Caco-2 (cell line): ENCODE measurements around the gene PAK5. TPM values are rescaled to one million over a fixed set of nuclear protein-coding genes. Genes with fewer than 3 reads are reported as not detected.
A peak's percentile ranks its signal among the peaks of the same experiment; 100 is the strongest.

ENCODE experiments used
- BruUV-seq: library from RNA; stranded (reverse); fragments of 400-500 nt; replicated peaks from 2 replicates; lab custom pipeline; 2021; lab: Mats Ljungman, UMichigan
- CTCF ChIA-PET: fragments of 300-600 bp; sonication (Branson Sonifier 250); formaldehyde crosslinking; loops from one replicate; lab custom pipeline; 2022; ENCODE audit warnings: antibody characterized with exemption; lab: Charles Lee
- POLR2A ChIA-PET: fragments of 300-600 bp; sonication (Branson Sonifier 250); formaldehyde crosslinking; loops from one replicate; lab custom pipeline; 2022; ENCODE audit warnings: antibody characterized with exemption; lab: Charles Lee
- DNase-seq, 2 experiments: peaks; one replicate each; pipeline versions ENCODE4 v3.0.0 to v3.0.0-alpha.2; 2020 to 2022
- H3K27me3 ChIP-seq: replicated peaks from 2 replicates; pipeline ENCODE4 v1.6.0; 2011; ENCODE audit warnings: low read length; ENCODE audit not compliant: control insufficient read depth, insufficient read depth
- H3K36me3 ChIP-seq: 2 replicates; pipeline ENCODE4 v1.5.1; 2011; ENCODE audit warnings: low read length; ENCODE audit not compliant: control insufficient read depth, insufficient read depth
- H3K4me1 ChIP-seq: fragments of 250-450 bp; sonication (Bioruptor Pico); 2 replicates; pipeline ENCODE4 v1.5.1; 2020; ENCODE audit warnings: mild to moderate bottlenecking
- H3K4me3 ChIP-seq: 2 replicates; pipeline ENCODE4 v1.5.1; 2011; ENCODE audit warnings: low read depth, mild to moderate bottlenecking, control low read depth, low read length
- H3K9me3 ChIP-seq: fragments of 250-450 bp; sonication (Bioruptor Pico); 2 replicates; pipeline ENCODE4 v1.5.1; 2020; ENCODE audit warnings: mild to moderate bottlenecking, moderate library complexity
- H3K27ac Mint-ChIP-seq: one replicate; pipeline ENCODE4 v1.8.0; 2022; ENCODE audit warnings: mixed read lengths; ENCODE audit not compliant: unreplicated experiment
- H3K27me3 Mint-ChIP-seq: one replicate; pipeline ENCODE4 v1.8.0; 2022; ENCODE audit warnings: mixed read lengths; ENCODE audit not compliant: insufficient read depth, unreplicated experiment
- H3K36me3 Mint-ChIP-seq: one replicate; pipeline ENCODE4 v1.8.0; 2022; ENCODE audit warnings: mild to moderate bottlenecking, mixed read lengths; ENCODE audit not compliant: insufficient read depth, unreplicated experiment
- H3K4me1 Mint-ChIP-seq: one replicate; pipeline ENCODE4 v1.8.0; 2022; ENCODE audit warnings: low read depth, mixed read lengths; ENCODE audit not compliant: unreplicated experiment
- H3K4me3 Mint-ChIP-seq: one replicate; pipeline ENCODE4 v1.8.0; 2022; ENCODE audit warnings: mild to moderate bottlenecking, moderate library complexity, mixed read lengths; ENCODE audit not compliant: unreplicated experiment
- H3K9me3 Mint-ChIP-seq: one replicate; pipeline ENCODE4 v1.8.0; 2022; ENCODE audit warnings: mixed read lengths; ENCODE audit not compliant: unreplicated experiment
- intact Hi-C: fragments of 100-400 bp; cut with micrococcal nuclease; formaldehyde crosslinking; loops from one replicate; pipeline ENCODE4 v1.10.0; 2022; ENCODE audit not compliant: unreplicated experiment
- total RNA-seq: library from RNA; stranded (reverse); gene quantifications from 2 replicates; pipeline ENCODE4 v1.2.3, GENCODE V29; 2022
- TF ChIP-seq, protein P1 (sequence below), 2 experiments: fragments of 200-600 bp in 1 of 2; IDR thresholded peaks; 1 replicate in 1 of 2; 2 replicates in 1 of 2; pipeline versions ENCODE4 v1.5.1 to v1.8.0; 2011 to 2022; ENCODE audit warnings: antibody characterized with exemption in 1 of 2, control low read depth in 1 of 2, inconsistent platforms in 1 of 2, low read depth in 1 of 2, low read length in 1 of 2, mild to moderate bottlenecking in 1 of 2, moderate library complexity in 1 of 2; ENCODE audit not compliant: insufficient read depth in 1 of 2, severe bottlenecking in 1 of 2, unreplicated experiment in 1 of 2

Gene PAK5
- total RNA-seq, 1 experiment from 2014 or later: not detected

DNA sequence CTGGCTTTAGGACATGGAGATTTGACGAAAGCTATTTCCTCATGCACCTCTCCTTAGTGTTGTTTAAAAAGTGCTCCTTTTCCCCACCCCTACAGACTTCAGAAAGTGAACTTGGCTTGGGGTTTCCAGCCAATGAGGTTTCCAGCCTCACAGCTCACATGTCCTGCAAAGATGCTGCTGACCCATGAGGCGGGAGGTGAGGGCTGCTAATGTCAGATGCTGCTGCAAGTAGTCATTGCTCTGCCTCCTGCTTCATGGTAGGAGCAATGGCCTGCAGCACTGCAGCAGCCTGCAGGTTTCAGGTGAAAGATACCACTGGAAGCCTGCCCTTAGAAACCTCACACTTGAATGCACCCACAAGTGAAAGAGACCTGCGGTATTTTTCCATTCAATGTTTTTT is 211.7 kb downstream of the PAK5 start:
- H3K4me3 ChIP-seq: no peak overlapping the region
- H3K27me3 ChIP-seq: no peaks in the 10 kb centered on the region; the same call in 1 of the 2 replicates
- Mint-ChIP-seq H3K4me1 (no peaks in the 10 kb centered on the region), H3K4me3 (no peak overlapping the region), H3K27me3 (peaks cover 14% of the 10 kb centered on the region), H3K36me3 (no peaks in the 10 kb centered on the region), H3K27ac (no peak overlapping the region), H3K9me3 (no peaks in the 10 kb centered on the region)
- H3K36me3 ChIP-seq: no peaks in the 10 kb centered on the region
- POLR2A ChIA-PET: no interaction called here
- CTCF ChIA-PET: no interaction called here
- no peaks in the 10 kb centered on the region for H3K4me1 ChIP-seq
- H3K9me3 ChIP-seq: no peaks in the 10 kb centered on the region
- BruUV-seq: no TSS peak
- no peak for DNase-seq
- intact Hi-C loops: no loop called here
- TF ChIP-seq, protein P1, sequence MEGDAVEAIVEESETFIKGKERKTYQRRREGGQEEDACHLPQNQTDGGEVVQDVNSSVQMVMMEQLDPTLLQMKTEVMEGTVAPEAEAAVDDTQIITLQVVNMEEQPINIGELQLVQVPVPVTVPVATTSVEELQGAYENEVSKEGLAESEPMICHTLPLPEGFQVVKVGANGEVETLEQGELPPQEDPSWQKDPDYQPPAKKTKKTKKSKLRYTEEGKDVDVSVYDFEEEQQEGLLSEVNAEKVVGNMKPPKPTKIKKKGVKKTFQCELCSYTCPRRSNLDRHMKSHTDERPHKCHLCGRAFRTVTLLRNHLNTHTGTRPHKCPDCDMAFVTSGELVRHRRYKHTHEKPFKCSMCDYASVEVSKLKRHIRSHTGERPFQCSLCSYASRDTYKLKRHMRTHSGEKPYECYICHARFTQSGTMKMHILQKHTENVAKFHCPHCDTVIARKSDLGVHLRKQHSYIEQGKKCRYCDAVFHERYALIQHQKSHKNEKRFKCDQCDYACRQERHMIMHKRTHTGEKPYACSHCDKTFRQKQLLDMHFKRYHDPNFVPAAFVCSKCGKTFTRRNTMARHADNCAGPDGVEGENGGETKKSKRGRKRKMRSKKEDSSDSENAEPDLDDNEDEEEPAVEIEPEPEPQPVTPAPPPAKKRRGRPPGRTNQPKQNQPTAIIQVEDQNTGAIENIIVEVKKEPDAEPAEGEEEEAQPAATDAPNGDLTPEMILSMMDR (IDR thresholded peaks at IDR 0.05; ENCODE audit: insufficient read depth in 1 of 2, low read depth in 1 of 2, low read length in 1 of 2, severe bottlenecking in 1 of 2, unreplicated experiment in 1 of 2): no peak

DNA sequence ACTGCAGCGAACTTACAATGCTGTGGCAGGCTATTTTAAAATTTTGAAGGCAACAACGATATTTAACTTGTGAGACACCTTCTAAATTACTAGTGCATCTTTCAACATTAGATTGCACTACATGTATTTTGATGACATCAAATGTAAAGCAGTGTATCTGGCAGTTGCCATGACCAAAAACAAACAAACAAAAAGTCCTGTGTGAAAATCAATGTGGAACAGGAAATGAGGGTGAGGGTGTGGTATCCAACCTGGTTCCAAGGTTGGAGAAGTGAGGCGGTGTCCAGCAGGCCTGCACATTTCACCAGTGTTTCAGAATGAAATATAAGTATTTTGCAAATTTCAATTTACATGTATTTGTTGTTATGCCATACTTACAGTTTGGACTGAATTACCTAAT is 212.5 kb downstream of the PAK5 start:
- no peak overlapping the region for H3K27ac Mint-ChIP-seq
- no peaks in the 10 kb centered on the region for H3K36me3 Mint-ChIP-seq
- CTCF ChIA-PET: no interaction called here
- BruUV-seq: no TSS peak
- Histone ChIP-seq H3K9me3 (no peaks in the 10 kb centered on the region), H3K4me3 (no peak overlapping the region), H3K36me3 (no peaks in the 10 kb centered on the region), H3K4me1 (no peaks in the 10 kb centered on the region), H3K27me3 (no peaks in the 10 kb centered on the region; the same call in 1 of the 2 replicates)
- POLR2A ChIA-PET: no interaction called here
- no peak overlapping the region for H3K4me3 Mint-ChIP-seq
- intact Hi-C loops: no loop called here
- H3K4me1 Mint-ChIP-seq: no peaks in the 10 kb centered on the region
- H3K9me3 Mint-ChIP-seq: no peaks in the 10 kb centered on the region
- DNase-seq: no peak
- peaks cover 14% of the 10 kb centered on the region for H3K27me3 Mint-ChIP-seq
- TF ChIP-seq, protein P1 (IDR thresholded peaks at IDR 0.05; ENCODE audit: insufficient read depth in 1 of 2, low read depth in 1 of 2, low read length in 1 of 2, severe bottlenecking in 1 of 2, unreplicated experiment in 1 of 2): no peak

DNA sequence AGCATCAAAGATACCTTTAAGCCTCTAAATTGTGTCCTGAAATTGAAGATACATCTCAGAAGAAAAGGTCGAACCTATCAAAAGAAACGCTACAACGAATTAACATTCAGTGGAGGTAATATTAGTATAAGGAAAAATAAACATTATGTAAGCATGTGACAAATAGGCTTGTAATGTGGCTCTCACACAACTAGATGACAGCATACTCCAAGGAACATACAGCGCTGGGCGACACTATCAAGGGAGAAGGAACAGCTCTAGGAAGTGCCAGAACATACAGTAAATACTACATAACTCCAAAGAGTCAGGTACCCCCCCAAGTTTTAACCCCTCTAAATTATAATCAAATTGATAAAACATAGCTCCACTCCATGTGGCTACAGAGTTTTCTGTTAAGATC is 220.9 kb downstream of the PAK5 start:
- peak; percentile 54 to 60 for DNase-seq
- peaks cover 15% of the 10 kb centered on the region for H3K4me1 Mint-ChIP-seq
- H3K4me3 Mint-ChIP-seq: no peak overlapping the region
- peaks cover 14% of the 10 kb centered on the region for H3K27me3 Mint-ChIP-seq
- no peaks in the 10 kb centered on the region for H3K9me3 ChIP-seq
- CTCF ChIA-PET: interaction anchor here (0.6 to 2.2 kb wide), 17 partner anchors 8 to 475 kb away, joined by 3 to 25 read pairs (median 5); partner anchors contain the start of gene ANKEF1
- BruUV-seq: no TSS peak
- TF ChIP-seq, protein P1 (IDR thresholded peaks at IDR 0.05; ENCODE audit: insufficient read depth in 1 of 2, low read depth in 1 of 2, low read length in 1 of 2, severe bottlenecking in 1 of 2, unreplicated experiment in 1 of 2): peak; percentile 38 to 71
- intact Hi-C loops: loop anchor here (1.0 to 10.0 kb wide), 8 partner anchors 197 to 809 kb away; no protein-coding TSS in a partner anchor
- no peaks in the 10 kb centered on the region; the same call in 1 of the 2 replicates for H3K27me3 ChIP-seq
- H3K4me1 ChIP-seq: no peaks in the 10 kb centered on the region
- POLR2A ChIA-PET: interaction anchor here (0.7 kb wide), 1 partner anchor 20 kb away, joined by 4 read pairs; no protein-coding TSS in a partner anchor
- H3K4me3 ChIP-seq: no peak overlapping the region
- H3K9me3 Mint-ChIP-seq: no peaks in the 10 kb centered on the region
- H3K27ac Mint-ChIP-seq: no peak overlapping the region
- H3K36me3 ChIP-seq: no peaks in the 10 kb centered on the region
- H3K36me3 Mint-ChIP-seq: no peaks in the 10 kb centered on the region
